ENCODE data around the gene ZNF493. TPM values are rescaled to one million over a fixed set of nuclear protein-coding genes. Genes with fewer than 3 reads are reported as not detected.

The ZNF493 gene
- total and polyA plus RNA-seq, 2 donors (not counting 3 experiments of a cell fraction or from before 2014, with no cell fraction given) = 2.4 to 8.0 TPM

GRCh38 chr19:21422244-21422643 lies 25.3 kb downstream of the ZNF493 start:
- no peaks in the 10 kb centered on the region for H3K79me2 ChIP-seq (ENCODE audit: control insufficient read depth, insufficient read depth, low read length)
- DNase-seq (ENCODE audit: low read depth, low spot score) (no peak), FAIRE-seq (no peak)
- POLR2A ChIA-PET = no interaction called here
- no peak overlapping the region for H3K4me2 ChIP-seq (ENCODE audit: insufficient read depth, low read length)
- H3K36me3 ChIP-seq (ENCODE audit: control insufficient read depth in 2 of 2, extremely low read depth in 1 of 2, insufficient read depth in 2 of 2, low read length in 2 of 2) = no peaks in the 10 kb centered on the region
- no TSS peak for BruUV-seq (replicated peaks)
- H3K9ac ChIP-seq (replicated peaks; ENCODE audit: extremely low read depth, insufficient read depth, low read length) = no peak overlapping the region
- H2AFZ ChIP-seq (ENCODE audit: low read depth, low read length) = no peak overlapping the region
- H3K9me3 ChIP-seq (replicated peaks; ENCODE audit: control insufficient read depth, insufficient read depth, low read length) = peaks cover 2% of the 10 kb centered on the region
- dilution Hi-C loops (cut with MboI; ENCODE audit: extremely low pct_ligation_motif_present, low sequenced_read_pairs) = no loop called here
- no peak for TF ChIP-seq MAX (IDR thresholded peaks at IDR 0.05; ENCODE audit: insufficient read depth, insufficient read length)
- TF ChIP-seq MYC (IDR thresholded peaks at IDR 0.05; ENCODE audit: low read depth, low read length) = no peak
- no peak for TF ChIP-seq EZH2 (IDR thresholded peaks at IDR 0.05; ENCODE audit: borderline replicate concordance, low read depth, low read length, severe bottlenecking)
- TF ChIP-seq POLR2A (IDR thresholded peaks at IDR 0.05; ENCODE audit: low read depth, low read length) = no peak
- no peak for TF ChIP-seq JUN (IDR thresholded peaks at IDR 0.05; ENCODE audit: borderline replicate concordance, insufficient read depth, insufficient read length, low read depth)
- no peak for TF ChIP-seq FOS (IDR thresholded peaks at IDR 0.05; ENCODE audit: borderline replicate concordance, insufficient read depth, low read length)
- TF ChIP-seq, protein P1, sequence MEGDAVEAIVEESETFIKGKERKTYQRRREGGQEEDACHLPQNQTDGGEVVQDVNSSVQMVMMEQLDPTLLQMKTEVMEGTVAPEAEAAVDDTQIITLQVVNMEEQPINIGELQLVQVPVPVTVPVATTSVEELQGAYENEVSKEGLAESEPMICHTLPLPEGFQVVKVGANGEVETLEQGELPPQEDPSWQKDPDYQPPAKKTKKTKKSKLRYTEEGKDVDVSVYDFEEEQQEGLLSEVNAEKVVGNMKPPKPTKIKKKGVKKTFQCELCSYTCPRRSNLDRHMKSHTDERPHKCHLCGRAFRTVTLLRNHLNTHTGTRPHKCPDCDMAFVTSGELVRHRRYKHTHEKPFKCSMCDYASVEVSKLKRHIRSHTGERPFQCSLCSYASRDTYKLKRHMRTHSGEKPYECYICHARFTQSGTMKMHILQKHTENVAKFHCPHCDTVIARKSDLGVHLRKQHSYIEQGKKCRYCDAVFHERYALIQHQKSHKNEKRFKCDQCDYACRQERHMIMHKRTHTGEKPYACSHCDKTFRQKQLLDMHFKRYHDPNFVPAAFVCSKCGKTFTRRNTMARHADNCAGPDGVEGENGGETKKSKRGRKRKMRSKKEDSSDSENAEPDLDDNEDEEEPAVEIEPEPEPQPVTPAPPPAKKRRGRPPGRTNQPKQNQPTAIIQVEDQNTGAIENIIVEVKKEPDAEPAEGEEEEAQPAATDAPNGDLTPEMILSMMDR (IDR thresholded peaks at IDR 0.05; ENCODE audit: extremely low read depth in 1 of 2, insufficient read depth in 1 of 2, low read depth in 1 of 2, low read length in 2 of 2) = no peak
- TF ChIP-seq POLR2AphosphoS5 (IDR thresholded peaks at IDR 0.05; ENCODE audit: insufficient read depth, low read depth, low read length) = no peak
- no peak for TF ChIP-seq GATA2 (IDR thresholded peaks at IDR 0.05; ENCODE audit: insufficient read depth, insufficient read length, low read depth, low read length)
- H3K27me3 ChIP-seq (ENCODE audit: control insufficient read depth in 2 of 2, insufficient read depth in 2 of 2, low read length in 2 of 2) = no peaks in the 10 kb centered on the region
- no peaks in the 10 kb centered on the region for H3K9me1 ChIP-seq (replicated peaks; ENCODE audit: control insufficient read depth, extremely low read depth, insufficient read depth, low read length)
- H3K4me3 ChIP-seq (replicated peaks in 1 of 3; ENCODE audit: insufficient read depth in 1 of 3, low read depth in 1 of 3, low read length in 3 of 3) = no peak overlapping the region
- intact Hi-C loops (cut with micrococcal nuclease) = no loop called here
- CTCF ChIA-PET = no interaction called here
- H3K27ac ChIP-seq (ENCODE audit: insufficient read depth, low read depth, low read length) = no peak overlapping the region
- no peaks in the 10 kb centered on the region for H4K20me1 ChIP-seq (replicated peaks; ENCODE audit: control insufficient read depth, extremely low read depth, insufficient read depth, low read length)
- no peaks in the 10 kb centered on the region for H3K4me1 ChIP-seq (ENCODE audit: control insufficient read depth, extremely low read depth, insufficient read depth, low read length)

All from endothelial cell of umbilical vein (primary cell).